ENCODE data around the gene RPSA.

DNA sequence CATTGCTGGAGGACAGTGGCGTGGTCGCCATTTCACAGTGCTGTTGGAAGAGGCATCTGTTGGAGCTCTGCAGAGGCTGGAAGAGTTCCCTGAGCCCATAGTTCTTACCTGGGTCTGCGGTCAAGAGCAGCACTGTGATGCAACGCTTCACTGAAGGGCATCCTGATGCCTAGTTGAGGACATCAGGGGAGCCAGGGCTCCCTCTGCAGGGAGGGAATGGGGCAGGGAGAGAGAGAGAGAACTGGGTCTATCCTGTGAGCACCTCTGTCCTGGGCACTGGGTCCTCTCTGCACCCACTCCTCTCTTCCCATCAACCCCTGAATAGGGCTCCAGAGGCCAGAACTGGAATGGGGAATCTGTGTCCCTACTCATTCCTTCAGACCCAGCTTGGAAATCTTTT, 37.0 kb downstream of the RPSA start:
- TF ChIP-seq BACH2 (CRISPR knock-in tag; IDR thresholded peaks at IDR 0.05; ENCODE audit: borderline replicate concordance) (no peak), ARNTL (CRISPR knock-in tag; IDR thresholded peaks at IDR 0.05; ENCODE audit: borderline replicate concordance, low read depth) (no peak), CSDC2 (CRISPR knock-in tag; IDR thresholded peaks at IDR 0.05) (no peak), RARB (CRISPR knock-in tag; IDR thresholded peaks at IDR 0.05) (no peak), ZNF565 (CRISPR knock-in tag; conservative IDR thresholded peaks at IDR 0.05; ENCODE audit: low read depth) (no peak), CSRNP3 (CRISPR knock-in tag; IDR thresholded peaks at IDR 0.05) (no peak), TSHZ2 (CRISPR knock-in tag; IDR thresholded peaks at IDR 0.05) (no peak)

All from SK-N-SH treated with all-trans-retinoic acid at 6 μM for 48 hours (cell line).